ENCODE results near the gene RASA2.

RASA2 gene

GRCh38 chr3:141449424-141449823 is 37.4 kb upstream of the RASA2 start:
- ATAC-seq (replicated peaks; ENCODE audit: extremely low read depth, poor library complexity, severe bottlenecking) (no peak), DNase-seq (ENCODE audit: low spot score in 2 of 2) (peak in 1 of 2 donors; percentile 6)
- Mint-ChIP-seq H3K9me3 (no peaks in the 10 kb centered on the region), H3K4me1 (peaks cover 6% of the 10 kb centered on the region), H3K4me3 (no peak overlapping the region), H3K27ac (ENCODE audit: low read depth) (no peak overlapping the region), H3K27me3 (no peaks in the 10 kb centered on the region), H3K36me3 (ENCODE audit: insufficient read depth) (peaks cover 35% of the 10 kb centered on the region)

- peak in 1 of 2 donors; percentile 2 for DNase-seq (ENCODE audit: low spot score in 2 of 2)
Observed at GRCh38 chr3:141450727-141451375, 36.0 kb upstream of the RASA2 start.

GRCh38 chr3:141452045-141452444 is 34.8 kb upstream of the RASA2 start:
- H3K27me3 Mint-ChIP-seq: no peaks in the 10 kb centered on the region
- peak; percentile 88 for ATAC-seq (replicated peaks; ENCODE audit: extremely low read depth, poor library complexity, severe bottlenecking)
- no peak overlapping the region for H3K27ac Mint-ChIP-seq (ENCODE audit: low read depth)
- no peak overlapping the region for H3K4me3 Mint-ChIP-seq
- H3K36me3 Mint-ChIP-seq (ENCODE audit: insufficient read depth): peaks cover 15% of the 10 kb centered on the region
- peak in 1 of 2 donors; percentile 25 for DNase-seq (ENCODE audit: low spot score in 2 of 2)
- peaks cover 14% of the 10 kb centered on the region for H3K4me1 Mint-ChIP-seq
- no peaks in the 10 kb centered on the region for H3K9me3 Mint-ChIP-seq

More at GRCh38 chr3:141450727-141451375, 36.0 kb upstream of the RASA2 start:
- H3K9me3 Mint-ChIP-seq: no peaks in the 10 kb centered on the region
- peaks cover 14% of the 10 kb centered on the region for H3K4me1 Mint-ChIP-seq
- H3K27me3 Mint-ChIP-seq: no peaks in the 10 kb centered on the region
- H3K27ac Mint-ChIP-seq (ENCODE audit: low read depth): no peak overlapping the region
- no peak overlapping the region for H3K4me3 Mint-ChIP-seq
- peaks cover 22% of the 10 kb centered on the region for H3K36me3 Mint-ChIP-seq (ENCODE audit: insufficient read depth)
- no peak for ATAC-seq (replicated peaks; ENCODE audit: extremely low read depth, poor library complexity, severe bottlenecking)

- H3K4me1 Mint-ChIP-seq: peaks cover 10% of the 10 kb centered on the region
- peaks cover 15% of the 10 kb centered on the region for H3K36me3 Mint-ChIP-seq (ENCODE audit: insufficient read depth)
- H3K9me3 Mint-ChIP-seq: no peaks in the 10 kb centered on the region
- DNase-seq (ENCODE audit: low spot score in 2 of 2) (peak in 1 of 2 donors; percentile 1), ATAC-seq (replicated peaks; ENCODE audit: extremely low read depth, poor library complexity, severe bottlenecking) (no peak)
- H3K27me3 Mint-ChIP-seq: no peaks in the 10 kb centered on the region
- no peak overlapping the region for H3K27ac Mint-ChIP-seq (ENCODE audit: low read depth)
- no peak overlapping the region for H3K4me3 Mint-ChIP-seq
Observed at GRCh38 chr3:141452773-141453172, 34.1 kb upstream of the RASA2 start.

DNA sequence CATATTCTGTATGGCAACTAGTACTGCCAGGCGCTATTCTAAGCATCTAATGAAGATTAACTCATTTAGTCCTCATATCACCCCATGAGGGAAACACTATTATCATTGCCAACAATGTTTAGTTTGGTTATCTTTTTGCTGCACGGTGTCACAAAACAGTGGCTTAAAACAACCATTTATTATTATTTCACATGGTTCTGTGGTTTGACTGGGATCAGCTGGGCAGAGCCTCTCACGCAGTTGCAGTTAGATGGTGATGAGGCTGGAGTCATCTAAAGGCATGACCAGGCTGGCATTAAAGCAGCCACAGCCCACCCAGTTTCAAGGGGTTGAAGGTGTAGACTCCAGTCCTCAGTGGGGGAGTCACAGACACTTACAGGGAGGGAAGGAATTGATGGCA is 32.8 kb upstream of the RASA2 start:
- ATAC-seq (replicated peaks; ENCODE audit: extremely low read depth, poor library complexity, severe bottlenecking): no peak
- no peak overlapping the region for H3K27ac Mint-ChIP-seq (ENCODE audit: low read depth)
- DNase-seq (ENCODE audit: low spot score in 2 of 2): peak in 1 of 2 donors; percentile 2
- H3K4me1 Mint-ChIP-seq: peaks cover 10% of the 10 kb centered on the region
- no peaks in the 10 kb centered on the region for H3K27me3 Mint-ChIP-seq
- H3K4me3 Mint-ChIP-seq: no peak overlapping the region
- H3K9me3 Mint-ChIP-seq: no peaks in the 10 kb centered on the region
- H3K36me3 Mint-ChIP-seq (ENCODE audit: insufficient read depth): peaks cover 10% of the 10 kb centered on the region

- Mint-ChIP-seq H3K27ac (ENCODE audit: low read depth) (no peak overlapping the region), H3K36me3 (ENCODE audit: insufficient read depth) (peaks cover 4% of the 10 kb centered on the region), H3K4me3 (no peak overlapping the region)
Observed at GRCh38 chr3:141454906-141455602, 31.8 kb upstream of the RASA2 start.

GRCh38 chr3:141455603-141456300 is 31.1 kb upstream of the RASA2 start:
- DNase-seq (ENCODE audit: low spot score in 2 of 2) (peak in 1 of 2 donors; percentile 5), ATAC-seq (replicated peaks; ENCODE audit: extremely low read depth, poor library complexity, severe bottlenecking) (no peak)
- no peaks in the 10 kb centered on the region for H3K9me3 Mint-ChIP-seq

More at GRCh38 chr3:141454906-141455602, 31.8 kb upstream of the RASA2 start:
- peaks cover 12% of the 10 kb centered on the region for H3K4me1 Mint-ChIP-seq
- H3K9me3 Mint-ChIP-seq: no peaks in the 10 kb centered on the region
- DNase-seq (ENCODE audit: low spot score in 2 of 2) (peak in 1 of 2 donors; percentile 13), ATAC-seq (replicated peaks; ENCODE audit: extremely low read depth, poor library complexity, severe bottlenecking) (peak; percentile 63)
- H3K27me3 Mint-ChIP-seq: no peaks in the 10 kb centered on the region

GRCh38 chr3:141456301-141456625 is 30.6 kb upstream of the RASA2 start:
- Mint-ChIP-seq H3K9me3 (no peaks in the 10 kb centered on the region), H3K27ac (ENCODE audit: low read depth) (no peak overlapping the region), H3K27me3 (no peaks in the 10 kb centered on the region), H3K4me3 (no peak overlapping the region), H3K4me1 (peaks cover 19% of the 10 kb centered on the region), H3K36me3 (ENCODE audit: insufficient read depth) (peaks cover 2% of the 10 kb centered on the region)
- ATAC-seq (replicated peaks; ENCODE audit: extremely low read depth, poor library complexity, severe bottlenecking): no peak
- no peak for DNase-seq (ENCODE audit: low spot score in 2 of 2)

More at GRCh38 chr3:141455603-141456300, 31.1 kb upstream of the RASA2 start:
- no peak overlapping the region for H3K4me3 Mint-ChIP-seq
- peaks cover 19% of the 10 kb centered on the region for H3K4me1 Mint-ChIP-seq
- no peak overlapping the region for H3K27ac Mint-ChIP-seq (ENCODE audit: low read depth)
- H3K36me3 Mint-ChIP-seq (ENCODE audit: insufficient read depth): peaks cover 2% of the 10 kb centered on the region
- H3K27me3 Mint-ChIP-seq: no peaks in the 10 kb centered on the region

GRCh38 chr3:141457624-141458236 is 29.1 kb upstream of the RASA2 start:
- no peak overlapping the region for H3K27ac Mint-ChIP-seq (ENCODE audit: low read depth)
- H3K4me3 Mint-ChIP-seq: no peak overlapping the region
- no peaks in the 10 kb centered on the region for H3K27me3 Mint-ChIP-seq
- peaks cover 2% of the 10 kb centered on the region for H3K36me3 Mint-ChIP-seq (ENCODE audit: insufficient read depth)
- no peaks in the 10 kb centered on the region for H3K9me3 Mint-ChIP-seq
- H3K4me1 Mint-ChIP-seq: peaks cover 19% of the 10 kb centered on the region
- ATAC-seq (replicated peaks; ENCODE audit: extremely low read depth, poor library complexity, severe bottlenecking) (no peak), DNase-seq (ENCODE audit: low spot score in 2 of 2) (no peak)

GRCh38 chr3:141459008-141459407 is 27.8 kb upstream of the RASA2 start:
- DNase-seq (ENCODE audit: low spot score in 2 of 2) (peak in 1 of 2 donors; percentile 5), ATAC-seq (replicated peaks; ENCODE audit: extremely low read depth, poor library complexity, severe bottlenecking) (no peak)
- no peaks in the 10 kb centered on the region for H3K9me3 Mint-ChIP-seq
- H3K4me1 Mint-ChIP-seq: peaks cover 19% of the 10 kb centered on the region
- no peak overlapping the region for H3K27ac Mint-ChIP-seq (ENCODE audit: low read depth)
- H3K36me3 Mint-ChIP-seq (ENCODE audit: insufficient read depth): peaks cover 2% of the 10 kb centered on the region
- H3K4me3 Mint-ChIP-seq: no peak overlapping the region
- H3K27me3 Mint-ChIP-seq: no peaks in the 10 kb centered on the region

- Mint-ChIP-seq H3K9me3 (peaks cover 5% of the 10 kb centered on the region), H3K4me1 (peaks cover 9% of the 10 kb centered on the region), H3K27me3 (no peaks in the 10 kb centered on the region), H3K27ac (ENCODE audit: low read depth) (no peak overlapping the region), H3K4me3 (no peak overlapping the region), H3K36me3 (ENCODE audit: insufficient read depth) (no peaks in the 10 kb centered on the region)
- peak; percentile 99 for ATAC-seq (replicated peaks; ENCODE audit: extremely low read depth, poor library complexity, severe bottlenecking)
- DNase-seq (ENCODE audit: low spot score in 2 of 2): peak; percentile 79 to 84
Observed at GRCh38 chr3:141460097-141460704, 26.6 kb upstream of the RASA2 start.

DNA sequence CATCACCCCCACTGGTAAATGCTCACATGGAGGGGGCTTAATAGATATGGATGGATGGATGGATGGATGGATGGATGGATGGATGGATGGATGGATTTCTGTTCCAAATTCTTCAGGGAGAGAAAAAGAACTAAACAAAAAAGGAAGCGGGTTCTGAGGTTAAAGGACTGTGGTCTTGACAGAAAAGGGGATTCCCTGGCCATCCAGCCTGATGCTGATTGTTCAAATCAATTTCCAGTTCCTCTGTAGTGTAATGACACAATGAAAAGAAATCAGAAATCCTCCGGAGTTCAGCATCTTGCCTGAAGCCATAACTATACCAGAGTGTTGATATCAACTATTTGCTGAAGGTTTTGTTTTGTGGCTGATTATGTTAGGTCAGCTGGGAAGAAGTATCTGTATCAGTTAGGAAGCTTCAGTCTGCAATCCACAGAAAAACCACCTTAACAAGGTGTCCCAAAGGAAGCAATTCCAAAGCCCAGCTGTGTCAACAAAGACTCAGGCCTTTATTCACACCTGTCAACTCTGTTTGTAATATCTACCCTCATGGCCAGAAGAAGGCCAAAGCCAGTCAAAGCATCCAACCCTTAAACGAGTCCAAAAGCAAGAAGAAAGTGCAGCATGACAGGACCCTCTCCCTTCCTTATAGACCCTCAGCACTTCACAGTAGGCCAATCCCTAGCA is 24.5 kb upstream of the RASA2 start:
- no peaks in the 10 kb centered on the region for H3K36me3 Mint-ChIP-seq (ENCODE audit: insufficient read depth)
- peaks cover 9% of the 10 kb centered on the region for H3K4me1 Mint-ChIP-seq
- no peak overlapping the region for H3K4me3 Mint-ChIP-seq
- peaks cover 5% of the 10 kb centered on the region for H3K9me3 Mint-ChIP-seq
- H3K27ac Mint-ChIP-seq (ENCODE audit: low read depth): no peak overlapping the region
- H3K27me3 Mint-ChIP-seq: no peaks in the 10 kb centered on the region
- DNase-seq (ENCODE audit: low spot score in 2 of 2) (peak in 1 of 2 donors; percentile 4), ATAC-seq (replicated peaks; ENCODE audit: extremely low read depth, poor library complexity, severe bottlenecking) (no peak)

Measured in central memory CD8-positive, alpha-beta T cell (primary cell).